Endometrial microvascular endothelial cells (primary cell): Measurements from ENCODE around the gene GOSR2. TPM values are rescaled to one million over a fixed set of nuclear protein-coding genes. Genes with fewer than 3 reads are reported as not detected.

Experiments
- in situ Hi-C: cut with HindIII; loops from 2 replicates; pipeline ENCODE4 v1.10.0; 2017; ENCODE audit warnings: low sequenced_read_pairs, low pct_unique_long_range_greater_than_20kb; ENCODE audit errors: inconsistent ontology term
- total RNA-seq: library from RNA; depleted of rRNA; stranded (reverse); fragments of >200 nt; gene quantifications from one replicate; pipeline ENCODE4 v1.2.3, GENCODE V29; 2015; ENCODE audit errors: inconsistent ontology term

GOSR2 gene
- total RNA-seq, 1 donor from 2014 or later, result 43.3 TPM

DNA sequence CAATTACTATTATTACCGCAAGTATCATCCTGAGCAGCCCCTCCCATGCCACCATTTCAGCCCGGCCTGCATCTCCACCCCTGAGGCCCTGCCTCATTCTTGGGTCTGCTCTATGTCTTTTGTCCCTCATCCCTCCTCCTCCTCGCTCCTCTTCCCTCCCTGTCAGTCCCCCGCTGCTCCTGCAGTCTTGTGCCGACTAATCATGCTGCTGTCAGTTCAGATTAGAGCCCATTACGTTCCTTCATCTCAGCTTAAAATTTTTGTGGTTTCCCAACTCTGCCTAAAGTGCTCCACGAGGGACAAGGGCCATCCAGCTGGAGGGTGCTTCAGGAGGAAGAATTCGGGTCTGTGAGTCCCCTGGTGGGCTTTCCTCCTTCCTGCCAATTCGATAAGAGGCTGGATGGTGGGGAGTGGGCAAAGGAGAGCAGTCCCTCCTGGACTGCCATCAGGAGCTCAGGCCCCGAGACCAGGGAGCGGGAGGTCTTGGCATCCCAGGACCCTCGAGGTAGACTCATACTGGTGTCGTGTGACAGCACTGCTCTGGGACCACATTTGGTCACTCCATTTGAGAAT, 32.9 kb upstream of the GOSR2 start:
- in situ Hi-C loops, result no loop called here

DNA sequence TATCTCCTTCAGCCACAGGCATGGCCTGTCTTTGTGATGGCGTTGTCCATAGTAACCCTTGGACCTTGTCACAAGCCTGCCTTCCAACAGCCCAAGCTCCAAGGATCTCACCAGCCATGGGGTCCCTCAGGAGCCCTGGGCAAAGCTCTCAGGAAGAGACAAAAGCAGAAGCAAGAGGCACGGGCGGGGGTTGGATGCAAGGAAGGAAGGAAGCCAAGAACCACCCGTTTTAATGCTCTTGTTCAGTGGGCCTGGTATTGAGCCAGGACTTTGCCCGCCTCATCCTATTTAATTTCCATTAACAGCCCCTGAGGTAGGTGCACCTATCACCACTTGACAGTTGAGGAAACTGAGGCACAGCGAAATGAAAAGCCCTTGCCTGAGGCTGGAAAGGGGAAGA, 32.3 kb upstream of the GOSR2 start:
- in situ Hi-C loops, result no loop called here

DNA sequence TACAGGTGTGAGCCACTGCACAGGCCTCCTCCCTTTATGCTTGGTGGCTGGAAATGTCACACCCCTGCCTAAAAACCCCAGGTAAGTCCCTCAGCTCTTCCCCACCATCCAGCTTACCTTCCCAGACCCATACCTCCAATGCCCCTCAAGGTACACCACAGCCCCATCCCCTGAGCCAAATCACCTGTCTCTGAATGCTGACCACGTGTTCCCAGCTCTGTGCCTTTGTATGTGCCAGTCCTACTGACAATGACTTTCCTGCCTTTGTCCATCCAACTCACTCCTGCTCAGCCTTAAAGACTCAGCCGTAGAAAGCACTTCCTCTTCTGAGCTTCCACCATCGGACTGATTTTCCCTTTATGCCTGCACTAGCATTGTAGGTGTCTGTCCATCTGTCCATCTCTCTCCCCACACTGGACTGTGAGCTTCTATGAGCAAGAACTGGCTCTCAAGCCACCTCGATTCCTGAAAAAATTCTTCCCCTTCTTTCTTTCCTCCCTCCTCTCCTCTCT, 30.7 kb upstream of the GOSR2 start:
- in situ Hi-C loops, result no loop called here

DNA sequence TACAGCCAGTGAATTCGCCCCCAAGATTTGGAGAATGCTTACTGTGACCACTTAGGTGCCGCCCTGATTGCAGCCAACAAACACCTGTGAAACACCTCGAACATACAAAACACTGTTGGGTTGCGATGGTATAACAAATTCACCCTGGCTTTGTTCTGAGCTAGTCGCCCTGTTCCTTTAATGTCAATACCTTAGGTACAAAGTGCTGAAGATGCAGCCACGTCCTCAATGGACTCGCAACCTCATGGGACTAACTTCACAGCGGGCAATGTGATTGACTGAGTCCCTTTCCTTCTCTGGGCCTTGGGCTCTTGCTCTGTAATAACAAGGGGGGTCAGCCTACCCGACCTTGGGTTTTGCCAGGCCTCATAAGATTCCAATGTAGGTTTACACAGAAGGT, 28.9 kb upstream of the GOSR2 start:
- in situ Hi-C loops, result no loop called here

DNA sequence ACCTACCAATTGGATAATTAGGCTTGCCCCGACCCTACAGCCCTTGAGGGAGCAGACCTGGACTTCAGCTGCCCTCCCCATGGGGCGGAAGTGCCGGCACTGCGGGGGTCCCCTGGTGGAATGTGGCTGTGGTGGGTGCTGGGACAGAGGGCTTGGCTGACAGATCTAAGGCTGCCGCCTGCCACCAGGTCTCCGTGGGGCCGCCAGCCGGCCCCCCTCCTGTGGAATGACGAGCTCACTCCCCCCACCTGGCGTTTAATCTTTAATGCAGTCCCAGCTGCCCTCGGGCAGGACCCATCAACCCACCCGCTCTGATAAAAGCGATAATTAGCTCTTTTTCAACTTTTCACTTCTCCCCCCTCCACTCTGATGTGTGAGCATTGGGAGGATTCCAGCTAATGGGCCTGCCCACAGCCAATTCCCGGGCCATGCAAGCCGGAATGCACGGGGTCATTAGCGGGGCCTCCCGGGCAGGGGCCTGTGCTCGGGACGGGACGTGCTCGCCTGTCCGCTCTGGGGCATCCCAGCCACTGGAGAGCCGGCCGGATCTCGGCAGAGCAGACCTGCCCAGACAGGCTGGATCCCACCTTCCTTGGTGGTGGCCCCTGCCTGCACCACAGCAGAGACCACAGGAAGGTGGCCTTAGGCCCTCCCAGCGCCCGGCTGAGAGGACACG, 28.3 kb upstream of the GOSR2 start:
- in situ Hi-C loops, result no loop called here

DNA sequence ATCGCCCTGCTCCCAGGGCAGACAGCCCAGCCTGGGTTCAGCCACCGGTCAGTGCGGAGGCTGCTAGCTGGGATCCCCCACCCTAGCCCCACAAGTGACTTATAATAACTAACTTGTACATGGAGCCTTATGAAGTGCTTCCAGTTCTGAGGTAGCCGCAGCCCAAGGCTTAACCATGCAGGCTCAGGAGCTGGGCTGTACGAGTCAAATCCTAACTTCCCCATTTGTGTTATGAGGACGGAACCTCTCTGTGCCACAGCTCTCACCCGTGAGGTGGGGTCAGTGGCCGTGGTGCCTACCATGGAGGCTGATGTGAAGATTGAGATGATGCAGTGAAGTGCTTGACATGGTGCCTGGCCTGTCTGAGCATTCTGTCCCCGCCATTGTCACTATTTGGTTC, 27.8 kb upstream of the GOSR2 start:
- in situ Hi-C loops, result no loop called here

DNA sequence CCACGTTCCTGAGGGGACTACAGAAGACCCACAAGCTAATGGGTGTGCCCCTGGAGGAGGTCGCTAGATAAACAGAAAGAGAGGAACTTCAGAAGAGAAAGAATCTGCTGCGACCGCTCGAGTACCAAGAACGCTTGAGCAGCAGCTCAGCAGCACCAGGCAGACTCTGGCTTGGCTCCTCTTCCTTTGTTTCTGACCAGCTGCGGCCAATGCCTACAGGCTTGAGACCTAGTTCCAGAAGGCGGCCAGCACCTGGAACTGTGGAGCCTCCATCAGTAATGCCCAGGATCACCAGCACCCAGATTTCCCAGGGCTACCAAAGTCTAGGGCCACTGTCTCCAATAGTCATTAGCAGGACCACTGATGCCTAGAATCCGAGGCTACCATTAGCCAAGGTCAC, 26.0 kb upstream of the GOSR2 start:
- in situ Hi-C loops, result no loop called here

DNA sequence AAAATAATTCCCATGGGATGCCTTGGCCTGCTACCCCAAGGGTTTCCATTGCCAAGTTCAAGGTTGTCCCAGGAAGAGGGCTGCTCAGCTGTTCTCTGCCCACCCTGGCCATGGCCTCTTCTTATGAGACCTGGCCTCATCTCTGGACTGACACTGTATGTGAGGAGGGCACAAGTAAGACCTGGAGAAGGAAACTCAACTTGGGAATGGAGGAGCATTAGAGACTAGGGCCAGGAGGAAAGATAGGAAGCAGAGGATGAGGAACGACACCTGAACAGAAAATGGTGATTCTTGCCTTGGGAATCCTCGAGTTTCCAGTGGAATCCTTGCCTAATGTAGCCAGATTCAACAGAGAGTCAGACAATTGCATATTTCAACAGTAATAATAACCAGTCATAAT, 24.6 kb upstream of the GOSR2 start:
- in situ Hi-C loops, result no loop called here

DNA sequence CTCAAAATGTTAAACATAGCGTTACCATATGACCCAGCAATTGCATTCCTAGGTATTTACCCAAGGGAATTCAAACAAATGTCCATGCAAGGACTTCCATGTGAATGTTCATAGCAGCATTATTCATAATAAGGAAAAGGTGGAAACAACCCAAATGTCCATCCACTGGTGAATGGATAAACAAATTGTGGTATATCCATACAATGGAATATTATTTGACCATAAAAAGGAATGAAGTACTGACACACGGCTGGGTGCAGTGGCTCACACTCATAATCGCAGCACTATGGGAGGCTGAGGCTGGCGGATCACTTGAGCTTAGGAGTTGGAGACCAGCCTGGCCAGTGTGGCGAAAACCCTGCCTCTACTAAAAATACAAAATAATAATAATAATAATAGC, 24.1 kb upstream of the GOSR2 start:
- in situ Hi-C loops, result no loop called here

DNA sequence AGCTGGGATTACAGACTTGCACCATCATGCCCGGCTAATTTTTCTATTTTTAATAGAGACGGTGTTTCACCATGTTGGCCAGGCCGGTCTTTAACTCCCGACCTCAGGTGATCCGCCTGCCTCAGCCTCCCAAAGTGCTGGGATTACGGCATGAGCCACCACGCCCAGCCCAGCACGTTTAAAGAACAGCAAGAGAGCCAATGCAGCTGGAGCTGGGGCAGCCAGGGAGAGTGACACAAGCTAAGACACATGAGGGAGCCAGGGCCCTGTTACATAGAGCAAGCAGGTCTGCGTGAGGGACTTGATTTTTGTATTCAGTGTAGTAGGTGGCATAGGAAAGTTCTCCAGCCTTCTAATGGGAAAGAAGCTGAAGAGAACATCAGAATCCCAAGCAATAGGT, 21.7 kb upstream of the GOSR2 start:
- in situ Hi-C loops, result no loop called here

DNA sequence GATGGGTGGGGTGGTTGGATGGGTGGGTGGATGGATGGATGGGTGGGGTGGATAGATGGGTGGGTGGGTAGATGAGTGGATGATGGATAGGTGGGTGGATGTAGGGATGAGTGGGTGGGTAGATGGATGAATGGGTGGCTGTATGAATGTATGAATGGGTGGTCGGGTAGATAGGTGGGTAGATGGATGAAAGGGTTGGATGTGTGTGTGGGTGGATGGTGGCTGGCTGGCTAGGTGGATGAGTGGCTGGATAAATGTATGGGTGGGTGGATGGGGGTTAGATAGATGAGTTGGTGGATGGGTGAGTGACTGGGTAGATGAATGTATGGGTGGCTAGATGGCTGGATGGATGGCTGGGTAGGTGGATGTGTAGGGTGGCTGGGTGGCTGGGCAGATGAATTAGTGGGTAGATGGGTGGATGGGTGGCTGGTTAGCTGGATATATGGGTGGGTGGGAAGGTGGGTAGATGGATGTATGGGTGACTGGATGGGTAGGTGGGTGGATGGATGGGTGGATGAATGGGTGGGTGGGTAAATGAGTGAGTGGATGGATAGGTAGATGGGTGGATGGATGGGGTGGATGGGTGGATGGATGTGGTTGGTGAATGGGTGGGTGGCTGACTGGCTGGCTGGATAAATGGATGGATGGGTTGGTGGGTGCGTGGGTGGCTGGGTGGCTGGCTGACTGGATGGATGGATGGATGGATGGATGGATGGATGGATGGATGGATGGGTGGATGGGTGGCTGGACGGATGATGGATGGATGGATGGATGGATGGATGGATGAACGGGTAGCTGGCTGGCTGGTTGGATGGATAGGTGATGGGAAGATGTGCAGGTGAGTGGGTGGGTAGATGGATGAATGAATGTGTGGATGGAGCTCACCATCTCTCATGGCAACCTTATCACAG, 18.9 kb upstream of the GOSR2 start:
- in situ Hi-C loops, result no loop called here

DNA sequence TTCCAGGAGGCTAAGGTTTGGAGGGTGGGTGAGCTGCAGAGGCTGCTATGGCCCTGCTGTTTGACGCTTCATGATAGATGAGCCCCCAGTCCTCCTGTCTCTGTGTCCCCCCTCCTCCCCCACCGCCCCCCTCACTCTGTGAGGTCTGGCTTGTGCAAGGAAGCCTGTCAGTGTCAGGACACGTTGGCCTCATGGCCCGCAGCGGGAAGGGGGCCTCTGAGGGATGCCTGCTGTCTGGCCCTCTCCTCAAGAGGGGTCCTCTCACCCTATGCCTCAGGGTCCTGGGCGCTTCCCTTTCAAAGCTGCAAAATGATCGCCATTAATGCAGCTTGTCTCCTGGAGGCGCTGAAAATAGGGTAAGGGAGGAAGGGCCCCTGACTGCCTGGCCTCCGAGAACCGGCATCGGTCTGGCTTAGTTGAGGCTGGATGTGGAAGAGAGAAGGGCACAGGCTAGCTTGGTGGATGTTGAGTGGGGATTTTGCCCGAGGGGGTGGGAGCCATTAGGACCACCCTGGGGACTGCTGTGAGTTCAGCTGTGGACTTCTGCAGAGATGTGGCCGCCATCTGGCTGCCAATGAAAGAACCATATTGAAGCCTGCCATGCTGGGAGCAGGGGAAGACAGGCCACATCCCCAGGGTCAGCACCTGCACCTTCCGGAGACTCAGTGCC, 14.8 kb upstream of the GOSR2 start:
- in situ Hi-C loops, result no loop called here

DNA sequence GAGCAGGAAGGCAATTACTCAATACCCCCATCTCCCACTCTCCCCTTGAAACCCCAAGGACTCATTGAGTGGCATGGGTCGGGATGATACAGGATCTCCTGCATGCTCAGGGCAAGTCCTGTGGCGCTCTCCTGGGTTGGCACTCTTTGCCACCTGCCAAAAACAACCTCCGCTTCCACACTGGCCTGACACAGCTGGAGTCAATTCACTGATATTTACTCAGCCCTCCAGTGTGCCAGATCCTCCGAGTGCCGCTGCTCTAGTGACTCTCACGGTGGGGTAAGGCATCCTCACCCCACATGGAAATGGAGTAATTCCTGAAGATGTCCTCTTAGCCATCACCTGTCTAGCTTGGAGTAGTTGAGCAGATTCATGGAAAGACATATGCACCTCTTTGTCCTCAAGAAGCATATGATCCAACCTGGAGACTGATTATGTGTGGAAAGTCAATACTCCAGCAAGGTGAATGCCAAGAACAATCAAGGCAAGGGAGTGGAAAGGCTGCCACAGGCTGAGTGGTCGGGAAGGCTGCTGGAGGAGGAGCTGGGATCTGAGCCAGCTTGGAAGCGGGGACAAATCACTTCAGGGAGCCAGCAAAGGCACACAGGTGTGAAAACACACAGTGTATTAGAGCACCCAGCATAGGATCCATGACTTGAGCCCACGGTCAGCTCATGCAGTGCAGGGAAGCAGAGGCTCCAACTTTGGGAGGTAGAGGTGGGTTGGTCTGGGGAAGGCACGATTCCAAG, 12.6 kb upstream of the GOSR2 start:
- in situ Hi-C loops, result no loop called here

DNA sequence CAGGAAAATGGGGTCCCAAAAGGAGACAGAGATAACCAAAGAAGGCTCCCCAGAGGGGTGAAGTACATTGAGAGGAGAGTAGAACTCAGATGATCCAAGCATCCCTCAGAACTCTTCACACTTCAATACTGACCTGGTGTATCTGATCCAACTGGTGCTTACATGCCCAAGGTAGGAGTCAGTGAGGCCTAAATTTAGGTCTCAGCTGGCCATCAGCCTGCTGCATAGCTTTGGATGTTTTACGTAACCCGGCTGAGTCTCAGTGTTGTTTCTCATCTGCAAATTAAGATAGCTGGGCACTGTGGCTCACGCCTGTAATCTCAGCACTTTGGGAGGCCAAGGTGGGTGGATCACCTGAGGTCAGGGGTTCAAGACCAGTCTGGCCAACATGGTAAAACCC, 11.6 kb upstream of the GOSR2 start:
- in situ Hi-C loops, result no loop called here

DNA sequence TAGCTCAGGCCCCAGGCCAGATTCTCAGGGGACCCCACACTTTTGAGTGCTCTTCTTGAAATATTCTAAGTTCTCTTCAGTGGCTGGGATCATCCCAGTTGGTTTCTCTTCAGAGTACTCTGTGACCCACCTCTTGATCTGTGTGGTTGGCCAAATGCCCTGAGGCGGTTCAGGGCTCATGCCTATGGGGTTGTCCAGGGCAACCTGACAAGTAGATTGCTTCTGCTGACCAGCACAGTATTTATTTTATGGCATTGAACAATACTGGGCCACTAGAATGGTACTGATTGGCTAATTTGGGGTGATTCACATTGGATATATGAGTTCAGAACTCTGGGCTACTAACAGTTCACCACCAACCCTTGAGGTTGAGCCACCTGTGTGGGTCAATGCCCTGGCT, 7.4 kb upstream of the GOSR2 start:
- in situ Hi-C loops, result no loop called here

DNA sequence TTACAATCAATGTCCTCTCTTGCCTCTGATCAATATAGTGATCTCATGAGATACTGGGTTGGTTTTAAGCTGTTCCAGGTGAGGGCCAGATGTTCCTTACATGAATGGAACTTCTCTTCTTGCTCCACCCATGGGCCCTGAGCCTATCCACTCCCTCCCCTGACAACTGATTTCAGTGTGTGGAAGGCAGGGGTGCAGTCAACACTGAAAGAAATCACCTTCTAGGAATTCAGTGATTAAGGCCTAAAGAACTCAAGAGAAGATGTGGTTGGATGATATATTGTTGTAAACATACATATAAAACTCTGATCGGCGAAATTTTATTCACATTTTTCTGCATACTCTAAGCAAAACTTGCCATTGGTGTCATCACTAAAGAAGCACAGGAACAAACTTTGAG, 6.7 kb upstream of the GOSR2 start:
- in situ Hi-C loops, result no loop called here

DNA sequence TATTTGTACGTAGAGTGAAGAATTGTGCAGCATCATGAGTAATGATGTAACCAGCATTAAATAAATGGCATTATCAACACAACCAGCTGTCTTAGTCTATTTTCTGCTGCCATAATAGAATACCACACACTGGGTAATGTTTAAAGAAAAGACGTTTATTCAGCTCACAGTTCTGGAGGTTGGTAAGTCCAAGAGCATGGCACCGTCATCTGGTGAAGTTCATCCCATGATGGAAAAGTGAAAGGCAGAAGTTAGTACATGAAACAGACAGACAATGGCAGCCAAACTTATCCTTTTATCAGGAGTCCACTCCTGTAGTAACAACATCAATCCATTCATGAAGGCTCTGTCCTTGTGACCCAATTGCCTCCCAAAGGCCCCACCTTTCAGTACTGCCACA, 6.3 kb upstream of the GOSR2 start:
- in situ Hi-C loops, result no loop called here

DNA sequence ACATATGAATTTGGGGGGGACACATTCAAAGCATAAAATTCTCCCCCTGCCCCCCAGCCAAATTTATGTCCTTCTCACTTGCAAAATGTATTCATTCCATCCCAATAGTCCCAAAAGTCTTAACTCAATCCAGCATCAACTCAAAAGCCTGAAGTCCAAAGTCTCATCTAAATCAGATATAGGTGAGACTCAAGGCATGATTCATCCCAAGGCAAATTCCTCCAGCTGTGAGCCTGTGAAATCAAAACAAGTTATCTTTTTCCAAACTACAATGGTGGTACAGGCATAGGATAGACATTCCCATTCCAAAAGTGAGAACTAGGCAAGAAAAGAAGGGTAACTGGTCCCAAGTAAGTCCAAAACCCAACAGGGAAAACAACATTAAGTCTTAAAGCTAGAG, 5.9 kb upstream of the GOSR2 start:
- in situ Hi-C loops, result no loop called here

DNA sequence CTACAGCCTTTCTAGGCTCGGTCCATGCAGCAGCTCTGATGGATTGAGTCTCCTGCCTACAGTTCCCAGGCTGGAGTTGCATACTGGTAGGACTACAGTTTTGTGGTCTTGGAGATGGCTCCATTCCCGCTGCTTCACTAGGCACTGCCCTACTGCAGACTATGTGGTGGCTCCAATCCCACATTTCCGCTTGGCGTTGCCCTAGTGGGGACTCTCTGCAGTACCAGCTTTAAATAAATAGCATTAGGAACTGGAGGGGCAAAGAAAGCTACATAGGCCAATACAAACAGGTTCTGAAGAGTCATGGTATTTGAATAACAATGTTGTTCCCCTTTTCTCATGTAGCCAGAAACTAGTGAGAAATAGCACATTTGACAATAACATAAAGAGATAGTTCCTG, 5.4 kb upstream of the GOSR2 start:
- in situ Hi-C loops, result no loop called here
